ENCODE results near the gene PRRC2B. TPM values are rescaled to one million over a fixed set of nuclear protein-coding genes. Genes with fewer than 3 reads are reported as not detected.
A peak's percentile ranks its signal among the peaks of the same experiment; 100 is the strongest.
"Not testable (repeated sequence)": the region's sequence is repeated elsewhere in the genome, so short reads cannot be mapped to it uniquely, and the experiment has no call there.

The PRRC2B gene
- total and polyA plus RNA-seq, 10 donors, result 23.3 to 235 (median 180) TPM

- Histone ChIP-seq H3K9me3 (no peaks in the 10 kb centered on the region), H3K36me3 (no peaks in the 10 kb centered on the region), H3K27me3 (replicated peaks in 1 of 7) (no peaks in the 10 kb centered on the region), H3K4me3 (no peak overlapping the region), H3K27ac (no peak overlapping the region), H3K4me1 (peaks cover 0 to 12% (median 6%) of the 10 kb centered on the region in 6 donors)
- TF ChIP-seq POLR2AphosphoS5 (IDR thresholded peaks at IDR 0.05), result no peak
- no peak for TF ChIP-seq POLR2A (IDR thresholded peaks at IDR 0.05)
- TF ChIP-seq CTCF (IDR thresholded peaks at IDR 0.05 in 8 of 11, conservative IDR thresholded peaks at IDR 0.05 in 3 of 11), result peak in 5 of 11 experiments; percentile 21 to 44 (median 32)
- WGBS, 5 donors, result 41 to 55% (median 54%) methylated on average over 6 of the region's 6 CpGs
- intact Hi-C loops (cut with DNase I; ENCODE audit: low total_unique reads), result loop anchor here (10.0 kb wide), 1 partner anchor 118 kb away; no protein-coding TSS in a partner anchor
- DNase-seq, result no peak
Measured at GRCh38 chr9:131366761-131367401, 27.0 kb upstream of the PRRC2B start.

GRCh38 chr9:131367450-131367849, 26.4 kb upstream of the PRRC2B start:
- no peak for DNase-seq
- 71 to 84% (median 76%) methylated on average over 2 of the region's 2 CpGs for WGBS, 5 donors
- TF ChIP-seq POLR2AphosphoS5 (IDR thresholded peaks at IDR 0.05) (no peak), CTCF (IDR thresholded peaks at IDR 0.05 in 8 of 11, conservative IDR thresholded peaks at IDR 0.05 in 3 of 11) (no peak), POLR2A (IDR thresholded peaks at IDR 0.05) (no peak)
- intact Hi-C loops (cut with DNase I; ENCODE audit: low total_unique reads), result loop anchor here (10.0 kb wide), 1 partner anchor 117 kb away; no protein-coding TSS in a partner anchor
- H3K4me1 ChIP-seq, result peaks cover 2 to 18% (median 11%) of the 10 kb centered on the region in 6 donors
- no peaks in the 10 kb centered on the region for H3K9me3 ChIP-seq
- no peak overlapping the region for H3K27ac ChIP-seq
- H3K36me3 ChIP-seq, result no peaks in the 10 kb centered on the region
- no peaks in the 10 kb centered on the region for H3K27me3 ChIP-seq (replicated peaks in 1 of 7)
- H3K4me3 ChIP-seq, result no peak overlapping the region

GRCh38 chr9:131370638-131371037, 23.2 kb upstream of the PRRC2B start:
- no peak overlapping the region for H3K27ac ChIP-seq
- peaks cover 5 to 33% (median 20%) of the 10 kb centered on the region in 6 donors for H3K4me1 ChIP-seq
- no peaks in the 10 kb centered on the region for H3K27me3 ChIP-seq (replicated peaks in 1 of 7)
- 88 to 96% (median 89%) methylated on average over 2 of the region's 2 CpGs for WGBS, 5 donors
- no peak overlapping the region for H3K4me3 ChIP-seq
- no peaks in the 10 kb centered on the region for H3K36me3 ChIP-seq
- TF ChIP-seq POLR2AphosphoS5 (IDR thresholded peaks at IDR 0.05) (no peak), CTCF (IDR thresholded peaks at IDR 0.05 in 8 of 11, conservative IDR thresholded peaks at IDR 0.05 in 3 of 11) (no peak), POLR2A (IDR thresholded peaks at IDR 0.05) (no peak)
- no peak for DNase-seq
- intact Hi-C loops (cut with DNase I; ENCODE audit: low total_unique reads), result no loop called here
- H3K9me3 ChIP-seq, result no peaks in the 10 kb centered on the region

- peak; percentile 81 for DNase-seq
- Histone ChIP-seq H3K27ac (peak overlapping the region; percentile 90 to 98 (median 95)), H3K4me3 (peak overlapping the region; percentile 54 to 77 (median 61)), H3K4me1 (peaks cover 5 to 25% (median 15%) of the 10 kb centered on the region in 6 donors)
- H3K36me3 ChIP-seq; H3K27me3 ChIP-seq (replicated peaks in 1 of 7); intact Hi-C loops (cut with DNase I; ENCODE audit: low total_unique reads); H3K9me3 ChIP-seq: not testable (repeated sequence)
- 35 to 52% (median 46%) methylated on average over 17 of the region's 17 CpGs for WGBS, 5 donors
Measured at GRCh38 chr9:131372599-131372973, 21.3 kb upstream of the PRRC2B start.

- intact Hi-C loops (cut with DNase I; ENCODE audit: low total_unique reads); H3K4me3 ChIP-seq; DNase-seq; H3K9me3 ChIP-seq; H3K27me3 ChIP-seq (replicated peaks in 1 of 7); H3K36me3 ChIP-seq; H3K27ac ChIP-seq: not testable (repeated sequence)
- H3K4me1 ChIP-seq, result peaks cover 5 to 25% (median 15%) of the 10 kb centered on the region in 6 donors
- WGBS, 5 donors, result 78 to 84% (median 82%) methylated on average over 5 of the region's 5 CpGs
Measured at GRCh38 chr9:131374638-131375037, 19.2 kb upstream of the PRRC2B start.

Measured in spleen (tissue), 11 donors.